HG03159 (cell line): ENCODE results near the gene ABHD14A.
A peak's percentile ranks its signal among the peaks of the same experiment; 100 is the strongest.

ENCODE experiments used
- ATAC-seq: cut with Tn5 transposase; IDR thresholded peaks from one replicate; pipeline ENCODE4 v1.9.1; 2021; ENCODE audit warnings: mild to moderate bottlenecking, moderate library complexity; ENCODE audit not compliant: unreplicated experiment

The ABHD14A gene

DNA sequence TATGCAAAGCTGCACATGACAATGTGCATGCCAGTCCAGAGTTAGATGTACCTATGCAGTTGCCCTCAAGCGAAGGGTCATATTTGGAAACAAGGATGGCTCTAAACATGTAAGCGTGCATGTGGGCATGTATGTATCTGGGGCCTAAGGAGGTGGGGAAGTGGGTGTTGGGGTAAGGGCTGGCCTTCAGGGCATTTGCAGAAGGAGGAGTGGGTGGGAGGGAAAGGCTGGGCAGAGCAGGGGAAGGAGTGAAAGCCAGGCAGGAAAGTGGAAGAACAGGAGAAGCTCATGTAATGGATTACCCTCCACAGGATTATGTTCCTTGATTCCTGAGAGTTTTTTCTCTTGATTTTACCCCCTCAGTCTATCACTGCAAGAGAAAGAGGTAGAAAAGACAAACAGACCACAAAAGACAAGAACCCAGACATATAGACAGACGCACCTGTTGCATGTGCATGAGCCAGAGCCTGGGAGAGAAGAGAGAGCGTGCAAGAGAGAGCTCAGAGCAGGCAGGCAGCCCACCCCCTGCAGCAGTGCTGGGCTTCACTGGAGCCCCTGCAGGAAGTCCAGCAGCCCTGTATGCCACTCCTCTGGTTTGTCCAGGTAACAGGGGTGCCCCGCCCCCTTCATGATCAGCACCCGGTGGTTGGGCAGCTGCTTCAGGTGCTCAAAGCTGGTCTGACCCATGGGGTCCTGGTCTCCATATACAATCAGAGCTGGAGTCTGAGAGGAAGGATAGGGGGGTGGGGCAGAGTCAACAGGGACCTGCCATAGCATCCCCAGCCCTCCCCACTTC, 5.8 kb upstream of the ABHD14A start:
- no peak for ATAC-seq

- ATAC-seq, result no peak
Observed at GRCh38 chr3:51969841-51970240, 5.0 kb upstream of the ABHD14A start.

DNA sequence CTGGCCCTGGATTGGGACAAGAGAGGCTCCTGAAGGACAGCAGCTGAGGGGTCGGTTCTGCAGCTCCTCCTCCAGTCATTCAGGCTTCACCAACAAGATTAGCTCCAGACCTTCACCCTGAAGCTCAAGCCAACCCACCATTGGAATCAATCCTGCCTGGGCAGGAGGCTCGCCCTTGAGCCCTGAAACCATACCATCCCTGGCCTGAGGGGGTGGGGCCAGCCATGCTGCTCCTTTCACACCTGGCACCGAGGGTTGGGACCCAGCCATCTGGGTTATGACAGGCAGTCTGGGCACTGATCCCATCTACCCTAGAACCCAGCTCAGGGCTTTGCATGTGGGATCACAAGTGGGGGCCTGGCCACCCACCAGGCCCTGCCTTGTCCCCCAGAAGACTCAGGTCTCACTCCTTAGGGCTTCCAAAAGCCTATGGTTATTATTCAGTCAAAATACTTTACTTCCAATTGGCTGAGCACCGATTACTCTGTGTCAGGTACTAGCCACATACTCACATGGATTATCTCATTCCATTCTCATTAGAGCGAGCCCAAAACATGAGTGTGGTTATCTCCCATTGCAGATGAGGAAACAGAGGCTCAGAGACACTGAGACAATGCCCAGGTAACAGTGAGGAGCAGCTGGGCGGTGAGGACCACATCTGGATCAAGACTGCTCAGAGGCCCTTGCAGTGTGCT, 4.1 kb upstream of the ABHD14A start:
- no peak for ATAC-seq

DNA sequence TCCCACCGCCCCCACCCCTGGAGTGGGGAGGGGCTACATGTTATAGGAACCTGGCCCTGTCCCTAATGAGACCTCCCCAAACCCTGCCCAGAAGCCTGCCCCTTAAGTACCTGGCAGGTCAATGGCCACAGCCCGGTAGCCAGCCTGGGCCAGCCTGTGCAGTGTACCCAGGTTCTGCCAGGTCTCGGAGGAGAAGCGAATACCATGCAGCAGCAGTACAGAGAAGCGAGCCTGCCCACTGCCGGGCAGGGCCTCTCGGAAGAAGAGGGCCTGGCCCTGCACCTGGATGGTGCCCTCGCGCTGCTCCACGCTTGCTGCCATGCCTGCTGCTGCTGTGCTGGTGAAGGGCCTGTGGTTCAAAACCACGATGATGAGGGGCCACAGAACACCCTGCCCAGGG, 3.5 kb upstream of the ABHD14A start:
- no peak for ATAC-seq

DNA sequence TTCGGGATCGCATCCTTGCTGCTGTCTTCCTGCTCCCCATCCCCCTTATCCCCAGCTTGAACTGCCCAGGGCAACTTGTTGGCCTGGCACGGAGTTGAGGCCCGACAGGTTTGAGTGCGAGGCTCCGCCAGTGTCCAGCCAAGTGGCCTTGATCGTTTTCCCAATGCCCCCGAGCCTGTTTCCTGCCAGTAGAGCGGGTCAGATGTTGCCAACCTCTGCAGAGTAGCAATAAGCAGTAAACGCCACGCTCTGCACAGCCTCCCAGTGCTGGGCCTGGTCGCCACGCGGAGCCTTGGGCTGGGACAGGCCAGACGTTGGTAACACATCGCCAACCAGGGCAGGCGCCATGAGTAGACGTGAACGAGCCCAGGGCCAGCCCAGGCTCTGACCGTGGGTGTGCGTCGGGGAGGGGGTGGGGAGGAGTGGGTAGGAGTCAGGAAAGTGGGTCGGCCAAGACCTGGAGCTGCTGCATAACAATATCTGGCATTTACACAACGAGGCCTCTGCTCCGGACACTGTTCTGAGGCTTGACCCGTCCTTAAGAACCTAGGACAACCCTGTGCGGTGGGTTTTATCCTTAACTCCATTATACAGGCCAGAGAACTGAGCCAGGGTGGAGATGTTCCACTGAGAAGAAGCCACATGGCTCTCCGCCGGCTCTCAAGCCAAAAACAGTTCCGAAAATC, 444 bp upstream of the ABHD14A start:
- ATAC-seq, result no peak

- ATAC-seq, result no peak
Observed at GRCh38 chr3:51975852-51976549, 1.1 kb downstream of the ABHD14A start.

- ATAC-seq, result no peak
Observed at GRCh38 chr3:51977446-51978142, 2.7 kb downstream of the ABHD14A start.

DNA sequence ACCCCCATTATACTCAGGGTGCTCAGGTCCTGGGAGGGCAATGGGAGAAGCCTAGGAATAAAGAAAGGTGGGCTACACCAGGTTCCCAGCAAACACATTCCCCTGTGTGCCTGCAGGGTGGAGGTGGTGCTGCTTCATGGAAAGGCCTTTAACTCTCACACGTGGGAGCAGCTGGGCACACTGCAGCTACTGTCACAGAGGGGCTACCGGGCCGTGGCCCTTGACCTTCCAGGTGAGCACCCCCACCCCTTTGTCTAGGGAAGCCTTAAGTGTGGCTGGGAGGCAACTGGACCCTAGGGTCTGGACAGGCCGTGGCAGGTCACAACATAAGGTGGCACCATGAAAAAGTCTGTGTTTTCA, 3.3 kb downstream of the ABHD14A start:
- ATAC-seq, result no peak

GRCh38 chr3:51980253-51980652, 5.4 kb downstream of the ABHD14A start:
- no peak for ATAC-seq

DNA sequence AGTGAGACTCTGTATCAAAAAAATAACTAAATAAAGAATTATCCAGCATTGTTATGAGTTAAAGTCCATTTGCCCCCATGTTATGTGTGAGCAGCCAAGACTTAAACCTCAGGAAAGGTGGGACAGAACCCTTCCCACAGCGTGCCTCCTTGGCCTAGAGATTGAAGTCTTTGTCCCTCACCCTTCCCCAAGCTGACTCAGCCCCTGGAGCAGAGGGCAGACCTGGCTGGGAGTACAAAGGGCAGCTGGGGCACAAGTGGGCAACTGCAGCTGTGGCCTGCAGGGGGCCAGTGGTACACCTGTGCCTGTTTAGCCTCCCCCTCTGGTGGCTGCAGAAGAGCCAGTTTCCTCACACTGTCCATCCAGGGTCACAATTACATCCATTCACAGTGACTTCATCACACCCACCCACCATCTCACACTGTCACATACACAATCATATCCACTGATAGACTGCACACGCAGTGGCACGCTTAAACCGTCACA, 7.5 kb downstream of the ABHD14A start:
- ATAC-seq, result peak; percentile 53

DNA sequence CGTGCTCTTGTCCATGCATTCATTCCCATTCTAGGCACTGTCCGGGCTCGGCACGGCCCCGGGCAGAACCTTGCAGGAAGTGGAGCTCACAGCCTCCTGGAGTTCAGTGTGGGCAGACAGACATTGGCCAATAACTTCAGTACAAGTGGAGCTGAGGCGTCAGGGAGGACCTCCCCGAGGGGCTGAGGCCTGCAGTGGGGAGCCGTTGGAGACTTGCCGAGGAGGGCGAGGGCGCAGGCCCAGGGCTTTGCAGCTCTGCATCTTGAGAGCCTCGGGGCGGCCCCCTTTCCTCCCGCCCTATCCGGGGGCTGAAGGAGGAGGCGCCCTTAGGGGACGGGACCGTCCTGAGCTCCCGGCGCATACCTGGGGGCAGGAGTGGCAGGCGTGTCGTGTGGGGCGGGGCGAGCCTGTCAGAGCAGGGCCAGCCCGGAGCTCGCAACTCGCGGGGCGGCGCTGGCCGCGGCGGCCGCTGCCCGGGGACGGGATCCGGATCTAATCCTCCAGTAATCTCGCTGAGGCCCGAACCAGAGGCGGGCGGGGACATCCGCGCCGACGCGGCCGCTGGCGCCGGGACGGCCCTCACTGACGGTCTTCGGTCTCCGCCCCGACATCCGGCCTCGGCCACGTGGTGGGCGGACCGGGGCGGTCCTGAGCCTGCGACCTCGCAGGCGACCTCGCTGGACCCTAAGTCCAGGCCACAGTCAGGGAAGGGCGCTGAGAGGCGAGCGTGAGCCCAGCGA, 8.1 kb downstream of the ABHD14A start, which contains the start of gene ACY1:
Gene ACY1, plus strand, starts transcription at position 698 of the 740 bp plus-strand sequence. CDS start 530 bp downstream, outside the sequence.
- peak; percentile 66 for ATAC-seq

DNA sequence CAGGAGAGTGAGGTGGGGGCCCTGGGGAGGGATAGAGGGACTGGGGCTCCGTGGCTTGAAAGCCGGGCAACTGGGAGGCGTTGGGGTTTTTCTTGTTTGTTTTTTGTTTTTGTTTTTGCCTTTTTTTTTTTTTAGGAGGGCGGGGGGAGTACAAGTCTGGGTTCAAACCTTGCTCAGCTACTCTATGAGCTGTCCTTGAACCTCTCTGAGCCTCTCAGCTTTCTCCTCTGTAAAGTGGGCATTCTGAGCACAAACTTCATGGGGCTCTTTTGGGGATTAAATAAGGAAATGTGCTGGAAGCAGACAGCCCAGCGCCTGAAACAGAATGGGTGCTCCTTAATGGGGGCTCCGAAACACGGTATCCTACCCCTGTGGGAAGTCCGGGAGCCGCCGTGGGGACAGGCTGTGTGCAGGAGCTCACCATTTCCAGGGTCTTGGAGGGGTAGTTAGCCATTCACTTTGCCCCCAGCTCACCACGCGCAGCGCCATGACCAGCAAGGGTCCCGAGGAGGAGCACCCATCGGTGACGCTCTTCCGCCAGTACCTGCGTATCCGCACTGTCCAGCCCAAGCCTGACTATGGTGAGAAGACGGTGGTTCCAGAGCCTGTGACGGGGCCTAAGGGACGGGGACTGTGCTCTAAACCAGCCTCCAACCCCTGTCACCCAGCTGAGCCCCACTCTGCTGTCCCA, 8.9 kb downstream of the ABHD14A start:
- no peak for ATAC-seq

DNA sequence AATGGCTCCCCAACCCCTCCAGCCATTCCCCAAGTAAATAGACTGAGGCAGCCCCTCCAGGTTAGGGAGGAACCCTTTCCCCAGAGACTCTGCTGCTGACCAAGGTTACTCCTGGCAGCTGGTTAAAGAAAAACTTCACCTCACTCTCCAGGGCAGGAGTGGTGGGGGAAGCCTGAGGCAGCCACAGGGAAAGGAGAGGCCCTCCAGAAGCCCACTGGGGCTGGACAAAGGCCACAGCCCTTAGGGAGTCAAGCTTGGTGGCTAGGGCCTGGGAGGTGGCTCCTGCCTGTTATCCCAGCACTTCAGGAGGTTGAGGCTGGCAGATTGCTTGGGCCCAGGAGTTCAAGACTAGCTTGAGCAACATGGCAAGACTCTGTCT, 9.4 kb downstream of the ABHD14A start:
- no peak for ATAC-seq

GRCh38 chr3:51985063-51985462, 10.2 kb downstream of the ABHD14A start:
- no peak for ATAC-seq

- no peak for ATAC-seq
Observed at GRCh38 chr3:51986010-51986947, 11.4 kb downstream of the ABHD14A start.

DNA sequence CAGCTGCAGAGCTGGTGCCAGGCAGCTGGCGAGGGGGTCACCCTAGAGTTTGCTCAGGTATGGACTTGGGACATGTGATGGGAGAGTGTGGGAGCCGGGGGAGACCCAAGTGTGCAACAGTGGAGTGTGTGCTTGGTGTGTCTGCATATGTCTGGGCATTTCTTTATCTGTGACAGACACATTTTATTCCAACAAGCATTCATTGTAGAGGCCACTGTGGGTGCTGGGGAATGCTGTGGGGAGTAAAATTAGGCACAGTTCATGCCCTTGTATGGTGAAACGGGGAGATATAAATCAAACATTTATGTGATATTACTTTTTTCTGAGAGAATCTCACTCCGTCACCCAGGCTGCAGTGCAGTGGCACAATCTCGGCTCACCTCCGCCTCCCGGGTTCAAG, 12.7 kb downstream of the ABHD14A start:
- no peak for ATAC-seq

- no peak for ATAC-seq
Observed at GRCh38 chr3:51988286-51989146, 13.7 kb downstream of the ABHD14A start.
